HepG2 (cell line): ENCODE measurements around the gene RIPK1. TPM values are rescaled to one million over a fixed set of nuclear protein-coding genes. Genes with fewer than 3 reads are reported as not detected.

ENCODE experiments used
- CEBPB ChIP-seq: IDR thresholded peaks from 2 replicates; pipeline ENCODE4 v1.6.1; 2011; ENCODE audit warnings: low read depth, low read length, improper control_type of control experiment, borderline replicate concordance
- GFI1 ChIP-seq: sonication (generic); formaldehyde crosslinking; IDR thresholded peaks from 2 replicates; pipeline ENCODE4 v1.5.0; 2020; ENCODE audit warnings: missing genetic modification reagents, mild to moderate bottlenecking, borderline replicate concordance
- GPBP1L1 ChIP-seq: sonication (generic); formaldehyde crosslinking; IDR thresholded peaks from 2 replicates; pipeline ENCODE4 v1.5.0; 2020; ENCODE audit warnings: mild to moderate bottlenecking, missing genetic modification reagents
- KLF13 ChIP-seq: sonication (generic); formaldehyde crosslinking; IDR thresholded peaks from 2 replicates; pipeline ENCODE4 v1.4.0; 2020; ENCODE audit warnings: mild to moderate bottlenecking, missing genetic modification reagents
- LBX2 ChIP-seq: sonication (generic); formaldehyde crosslinking; IDR thresholded peaks from 2 replicates; pipeline ENCODE4 v1.5.0; 2020; ENCODE audit warnings: missing genetic modification reagents, mild to moderate bottlenecking, borderline replicate concordance
- MED13 ChIP-seq: sonication (generic); formaldehyde crosslinking; IDR thresholded peaks from 2 replicates; pipeline ENCODE4 v1.5.0; 2020; ENCODE audit warnings: missing genetic modification reagents
- NAIF1 ChIP-seq: sonication (generic); formaldehyde crosslinking; IDR thresholded peaks from 2 replicates; pipeline ENCODE4 v1.5.0; 2020; ENCODE audit warnings: mild to moderate bottlenecking, missing genetic modification reagents, borderline replicate concordance
- NFKBIZ ChIP-seq: IDR thresholded peaks from 2 replicates; pipeline ENCODE4 v1.6.1; 2018; ENCODE audit warnings: missing genetic modification reagents, missing compliant biosample characterization
- NFYC ChIP-seq: IDR thresholded peaks from 2 replicates; pipeline ENCODE4 v1.6.1; 2016; ENCODE audit warnings: missing genetic modification reagents, missing compliant biosample characterization
- RERE ChIP-seq: IDR thresholded peaks from 2 replicates; pipeline ENCODE4 v1.6.1; 2016; ENCODE audit warnings: low read depth, missing genetic modification reagents, missing compliant biosample characterization
- RFX3 ChIP-seq: IDR thresholded peaks from 2 replicates; pipeline ENCODE4 v1.6.1; 2016; ENCODE audit warnings: missing biosample characterization, missing genetic modification reagents
- SP2 ChIP-seq: sonication (generic); formaldehyde crosslinking; IDR thresholded peaks from 2 replicates; pipeline ENCODE4 v1.5.1; 2020; ENCODE audit warnings: mild to moderate bottlenecking, missing genetic modification reagents
- SRF ChIP-seq: IDR thresholded peaks from 2 replicates; pipeline ENCODE4 v1.6.1; 2011; ENCODE audit warnings: mild to moderate bottlenecking, low read depth, low read length, moderate library complexity
- THAP7 ChIP-seq: sonication (generic); formaldehyde crosslinking; IDR thresholded peaks from 2 replicates; pipeline ENCODE4 v1.8.1; 2023; ENCODE audit warnings: mild to moderate bottlenecking, missing genetic modification reagents
- TOPORS ChIP-seq: sonication (generic); formaldehyde crosslinking; IDR thresholded peaks from 2 replicates; pipeline ENCODE4 v1.8.0; 2023; ENCODE audit warnings: mild to moderate bottlenecking, missing genetic modification reagents
- U2AF2 ChIP-seq: fragments of 200-400 bp; formaldehyde crosslinking; IDR thresholded peaks from 2 replicates; pipeline ENCODE4 v1.6.1; 2017; ENCODE audit warnings: low read depth, mild to moderate bottlenecking, low read length
- ZMYM4 ChIP-seq: sonication (generic); formaldehyde crosslinking; IDR thresholded peaks from 2 replicates; pipeline ENCODE4 v1.8.1; 2023; ENCODE audit warnings: mild to moderate bottlenecking, missing genetic modification reagents
- ZNF260 ChIP-seq: sonication (generic); formaldehyde crosslinking; IDR thresholded peaks from 2 replicates; pipeline ENCODE4 v1.4.0; 2020; ENCODE audit warnings: missing genetic modification reagents, low read depth, mild to moderate bottlenecking, borderline replicate concordance
- ZNF580 ChIP-seq: IDR thresholded peaks from 2 replicates; pipeline ENCODE4 v1.6.1; 2016; ENCODE audit warnings: low read depth, borderline replicate concordance
- ZNF780A ChIP-seq: sonication (generic); formaldehyde crosslinking; IDR thresholded peaks from 2 replicates; pipeline ENCODE4 v1.8.0; 2022; ENCODE audit warnings: mild to moderate bottlenecking, missing genetic modification reagents, moderate library complexity
- ZNF790 ChIP-seq: sonication (generic); formaldehyde crosslinking; IDR thresholded peaks from 2 replicates; pipeline ENCODE4 v1.8.0; 2022; ENCODE audit warnings: missing genetic modification reagents, mild to moderate bottlenecking, borderline replicate concordance
- polyA plus RNA-seq, 8 experiments: library from polyadenylated mRNA; depleted of rRNA in 3 of 8; stranded (reverse) in 7 of 8; unstranded in 1 of 8; fragments of >200 nt; fragmentation: Illumina TruSeq in 4 of 8; extraction: Trizol in 4 of 8; gene quantifications; 2 replicates each; pipeline versions ENCODE4 v1.2.1 to v1.2.3, GENCODE V29; 2011 to 2016; ENCODE audit warnings: low read depth in 4 of 8, missing spikeins in 1 of 8, mixed read lengths in 1 of 8; ENCODE audit not compliant: insufficient read depth in 1 of 8
- total RNA-seq, 5 experiments: library from RNA; depleted of rRNA; stranded (reverse); fragments of >200 nt; fragmentation: Illumina TruSeq; extraction: Trizol; gene quantifications; 2 replicates each; pipeline ENCODE4 v1.2.3, GENCODE V29; 2016; ENCODE audit warnings: low read depth in 1 of 5

RIPK1 gene
- total and polyA plus RNA-seq, 2 of the 13 experiments (the other 11 are each of a cell fraction or from before 2014, with no cell fraction given): 9.0 to 10.3 TPM

GRCh38 chr6:3162565-3163247 is 94.4 kb downstream of the RIPK1 start (continued):
- TF ChIP-seq GPBP1L1: no peak
- peak; percentile 83 for TF ChIP-seq ZMYM4 (CRISPR knock-in tag)
- no peak for TF ChIP-seq MED13 (CRISPR knock-in tag)
- peak; percentile 47; the same call in 1 of the 2 replicates for TF ChIP-seq THAP7 (CRISPR knock-in tag)
- 0 out of 2 replicates have a peak, but pooled peaks have one; percentile 36 for TF ChIP-seq RERE
- TF ChIP-seq ZNF260 (CRISPR knock-in tag): no peak
- TF ChIP-seq NFYC (CRISPR knock-in tag): peak; percentile 27; the same call in 1 of the 2 replicates
- peak; percentile 96; the same call in 1 of the 2 replicates for TF ChIP-seq ZNF790 (CRISPR knock-in tag)
- peak; percentile 64; the same call in 1 of the 2 replicates for TF ChIP-seq GFI1 (CRISPR knock-in tag)
- TF ChIP-seq CEBPB: no peak
- TF ChIP-seq NFKBIZ (CRISPR knock-in tag): peak; percentile 82; the same call in 1 of the 2 replicates
- TF ChIP-seq ZNF780A (CRISPR knock-in tag): peak; percentile 96; the same call in 1 of the 2 replicates
- TF ChIP-seq KLF13 (CRISPR knock-in tag): 0 out of 2 replicates have a peak, but pooled peaks have one; percentile 55
- TF ChIP-seq ZNF580: no peak; the same call in 1 of the 2 replicates
- TF ChIP-seq SP2 (CRISPR knock-in tag): no peak
- TF ChIP-seq LBX2 (CRISPR knock-in tag): peak; percentile 64; the same call in 1 of the 2 replicates
- TF ChIP-seq RFX3 (CRISPR knock-in tag): no peak
- TF ChIP-seq NAIF1 (CRISPR knock-in tag): 0 out of 2 replicates have a peak, but pooled peaks have one; percentile 44
- no peak for TF ChIP-seq U2AF2
- TF ChIP-seq TOPORS (CRISPR knock-in tag): 0 out of 2 replicates have a peak, but pooled peaks have one; percentile 51
- no peak for TF ChIP-seq SRF
